Glomerular endothelial cell (primary cell): Measurements from ENCODE around the gene AFMID. TPM values are rescaled to one million over a fixed set of nuclear protein-coding genes. Genes with fewer than 3 reads are reported as not detected.
"Not testable (repeated sequence)": the region's sequence is repeated elsewhere in the genome, so short reads cannot be mapped to it uniquely, and the experiment has no call there.

Experiments
- DNase-seq: peaks from one replicate; pipeline ENCODE4 v3.0.0-alpha.2; 2011; ENCODE audit warnings: low read depth, low spot score; ENCODE audit errors: extremely low read depth
- total RNA-seq: library from RNA; depleted of rRNA; stranded (reverse); fragments of >200 nt; gene quantifications from 2 replicates; pipeline ENCODE4 v1.2.3, GENCODE V29; 2015

Gene AFMID
- total RNA-seq: 48.5 and 64.7 TPM in 2 replicates

- DNase-seq: peak; percentile 68
Observed at GRCh38 chr17:78186692-78187595, at the start of gene AFMID, which contains the start of gene TK1. Gene AFMID (plus strand): TSS chr17:78187362. CDS start chr17:78187371, 9 bp downstream. Gene TK1 (minus strand): TSS chr17:78187052. CDS start chr17:78186994, 58 bp downstream.

GRCh38 chr17:78137392-78138203, 49.6 kb upstream of the AFMID start:
- no peak for DNase-seq

GRCh38 chr17:78138204-78139060, 48.7 kb upstream of the AFMID start:
- DNase-seq: no peak

GRCh38 chr17:78139861-78140168, 47.3 kb upstream of the AFMID start:
- not testable (repeated sequence) for DNase-seq

GRCh38 chr17:78140169-78141051, 46.8 kb upstream of the AFMID start:
- DNase-seq: peak; percentile 29

- no peak for DNase-seq
Observed at GRCh38 chr17:78141437-78142118, 45.6 kb upstream of the AFMID start.

GRCh38 chr17:78142119-78142861, 44.9 kb upstream of the AFMID start:
- DNase-seq: no peak

GRCh38 chr17:78143214-78144146, 43.7 kb upstream of the AFMID start:
- no peak for DNase-seq

- DNase-seq: peak; percentile 22
Observed at GRCh38 chr17:78144147-78144719, 42.9 kb upstream of the AFMID start.

GRCh38 chr17:78144736-78145641, 42.2 kb upstream of the AFMID start:
- DNase-seq: no peak

GRCh38 chr17:78146471-78146869, 40.7 kb upstream of the AFMID start:
- no peak for DNase-seq

- no peak for DNase-seq
Observed at GRCh38 chr17:78146881-78147280, 40.3 kb upstream of the AFMID start.

- DNase-seq: no peak
Observed at GRCh38 chr17:78147315-78147998, 39.7 kb upstream of the AFMID start.

- no peak for DNase-seq
Observed at GRCh38 chr17:78148286-78149016, 38.7 kb upstream of the AFMID start.

- no peak for DNase-seq
Observed at GRCh38 chr17:78151514-78152008, 35.6 kb upstream of the AFMID start.
